GM12878 (cell line): ENCODE results near the gene GBGT1. TPM values are rescaled to one million over a fixed set of nuclear protein-coding genes. Genes with fewer than 3 reads are reported as not detected.

ENCODE experiments used
- ATAC-seq: fragments of 200-7000 bp; cut with Tn5 transposase; 3 replicates; pipeline ENCODE4 v1.9.1; 2020; ENCODE audit warnings: mild to moderate bottlenecking, moderate library complexity
- BruUV-seq: library from RNA; stranded (reverse); fragments of 400-500 nt; replicated peaks from 2 replicates; lab custom pipeline; 2021; lab: Mats Ljungman, UMichigan
- CTCF ChIA-PET: fragments of 300-600 bp; sonication (Branson Sonifier 250); formaldehyde crosslinking; extraction: SDS; loops from one replicate; lab custom pipeline; 2021; ENCODE audit warnings: inconsistent platforms; lab: Yijun Ruan, JAX
- POLR2A ChIA-PET: fragments of 350-600 bp; formaldehyde crosslinking; extraction: SDS; loops from one replicate; lab custom pipeline; 2021; ENCODE audit warnings: inconsistent platforms; lab: Charles Lee
- RAD21 ChIA-PET: fragments of 300-600 bp; sonication (Branson Sonifier 250); formaldehyde crosslinking; loops from one replicate; lab custom pipeline; 2023; ENCODE audit warnings: antibody characterized with exemption; ENCODE audit not compliant: unreplicated experiment; lab: Charles Lee
- SMC1A ChIA-PET: fragments of 300-600 bp; sonication (Branson Sonifier 250); formaldehyde crosslinking; loops from one replicate; lab custom pipeline; 2023; ENCODE audit not compliant: unreplicated experiment, uncharacterized antibody; lab: Charles Lee
- DNase-seq: peaks from one replicate; pipeline ENCODE4 v3.0.0-alpha.2; 2011; ENCODE audit warnings: low read depth, low spot score
- FAIRE-seq: peaks from 3 replicates; lab custom pipeline; 2011; peaks lifted over from hg19 to GRCh38; lab: Jason Lieb, UNC
- H2AFZ ChIP-seq: 2 replicates; pipeline ENCODE4 v1.6.0; 2011; ENCODE audit warnings: low read depth, low read length, control low read depth; ENCODE audit not compliant: control insufficient read depth
- H3K27ac ChIP-seq: 2 replicates; pipeline ENCODE4 v1.5.1; 2011; ENCODE audit warnings: control low read depth; ENCODE audit not compliant: control insufficient read depth, insufficient read depth
- H3K27me3 ChIP-seq, 2 experiments: replicated peaks in 1 of 2; 2 replicates each; pipeline versions ENCODE4 v1.6.0 to v1.6.1; 2011; ENCODE audit warnings: low read length in 1 of 2; ENCODE audit not compliant: control insufficient read depth in 2 of 2, insufficient read depth in 2 of 2
- H3K36me3 ChIP-seq, 2 experiments: 2 replicates each; pipeline ENCODE4 v1.5.1; 2011; ENCODE audit warnings: low read length in 1 of 2; ENCODE audit not compliant: control insufficient read depth in 2 of 2, insufficient read depth in 2 of 2
- H3K4me1 ChIP-seq: 2 replicates; pipeline ENCODE4 v1.6.1; 2011; ENCODE audit warnings: mild to moderate bottlenecking, low read length, moderate library complexity, mixed read lengths; ENCODE audit not compliant: control insufficient read depth, insufficient read depth
- H3K4me2 ChIP-seq: 2 replicates; pipeline ENCODE4 v1.6.0; 2011; ENCODE audit warnings: control low read depth; ENCODE audit not compliant: control insufficient read depth, insufficient read depth
- H3K4me3 ChIP-seq: fragments of 200-600 bp; sonication (generic); 2 replicates; pipeline ENCODE4 v1.5.1; 2016
- H3K79me2 ChIP-seq: 2 replicates; pipeline ENCODE4 v1.6.0; 2011; ENCODE audit warnings: low read length; ENCODE audit not compliant: control insufficient read depth, insufficient read depth
- H3K9ac ChIP-seq: 2 replicates; pipeline ENCODE4 v1.8.0; 2011; ENCODE audit warnings: low read length, control low read depth, mixed read lengths; ENCODE audit not compliant: control insufficient read depth, insufficient read depth
- H3K9me3 ChIP-seq: replicated peaks from 3 replicates; pipeline ENCODE4 v1.5.1; 2011; ENCODE audit warnings: mild to moderate bottlenecking, low read length; ENCODE audit not compliant: control insufficient read depth, insufficient read depth
- H4K20me1 ChIP-seq: 2 replicates; pipeline ENCODE4 v1.6.0; 2011; ENCODE audit not compliant: control insufficient read depth, insufficient read depth
- BMI1 ChIP-seq: fragments of 450-650 bp; IDR thresholded peaks from 2 replicates; pipeline ENCODE4 v1.6.1; 2016; ENCODE audit warnings: mild to moderate bottlenecking, moderate library complexity, borderline replicate concordance
- HCFC1 ChIP-seq: fragments of 150-350 bp; IDR thresholded peaks from 2 replicates; pipeline ENCODE4 v1.6.1; 2014; ENCODE audit warnings: low read length
- MEF2B ChIP-seq: fragments of 450-650 bp; IDR thresholded peaks from 2 replicates; pipeline ENCODE4 v1.6.1; 2018; ENCODE audit warnings: mild to moderate bottlenecking, moderate library complexity; ENCODE audit not compliant: partially characterized antibody, poor library complexity, severe bottlenecking
- NFIC ChIP-seq: IDR thresholded peaks from 2 replicates; pipeline ENCODE4 v1.6.1; 2012; ENCODE audit warnings: low read depth, mild to moderate bottlenecking, inconsistent platforms, low read length, moderate library complexity
- NFXL1 ChIP-seq: fragments of 450-650 bp; IDR thresholded peaks from 2 replicates; pipeline ENCODE4 v1.6.1; 2017; ENCODE audit warnings: antibody characterized with exemption, mild to moderate bottlenecking, borderline replicate concordance
- SP1 ChIP-seq: IDR thresholded peaks from one replicate; pipeline ENCODE4 v1.6.1; 2011; ENCODE audit warnings: low read depth, low read length
- WGBS: methylation state at CpG from one replicate; pipeline ENCODE4 v1.1.6; 2016; ENCODE audit warnings: low lambda C conversion rate; ENCODE audit not compliant: insufficient replicate concordance, insufficient coverage; ENCODE audit errors: missing lambda C conversion rate; 5-methylcytosine and 5-hydroxymethylcytosine counted together
- in situ Hi-C: fragments of 300-500 bp; cut with MboI; formaldehyde crosslinking; loops from 9 replicates; pipeline ENCODE4 v1.14.3; 2018; ENCODE audit warnings: mixed read lengths
- intact Hi-C: fragments of 100-400 bp; cut with micrococcal nuclease; formaldehyde crosslinking; loops from one replicate; pipeline ENCODE4 v1.14.2; 2022; ENCODE audit not compliant: unreplicated experiment
- polyA plus RNA-seq, 11 experiments: library from polyadenylated mRNA; depleted of rRNA in 4 of 11; unstranded in 6 of 11; stranded (reverse) in 5 of 11; fragments of >200 nt; fragmentation: Nextera tagmentation in 4 of 11; fragmentation: Illumina TruSeq in 1 of 11; extraction: Ambion mirVana in 4 of 11; extraction: Trizol in 1 of 11; gene quantifications; 1 replicate in 1 of 11; 2 replicates in 10 of 11; pipeline versions ENCODE4 v1.2.1 to v1.2.3, GENCODE V29; 2011 to 2016; ENCODE audit warnings: inconsistent platforms in 2 of 11, missing spikeins in 2 of 11, low read depth in 1 of 11
- total RNA-seq, 4 experiments: library from RNA; depleted of rRNA in 3 of 4; stranded (reverse); fragments of >200 nt in 3 of 4; fragmentation: Illumina TruSeq in 1 of 4; extraction: Trizol in 1 of 4; gene quantifications; 2 replicates each; pipeline versions ENCODE4 v1.2.1 to v1.2.3, GENCODE V29; 2013 to 2021
- TF ChIP-seq, protein P1 (sequence below): fragments of 450-650 bp; IDR thresholded peaks from 2 replicates; pipeline ENCODE4 v1.6.1; 2017; ENCODE audit warnings: low read depth, mild to moderate bottlenecking, moderate library complexity
- TF ChIP-seq, protein P2 (sequence below): IDR thresholded peaks from 2 replicates; pipeline ENCODE4 v1.6.1; 2012; ENCODE audit warnings: low read depth, low read length, improper control_type of control experiment
- TF ChIP-seq, protein P3 (sequence below): fragments of 450-650 bp; IDR thresholded peaks from 2 replicates; pipeline ENCODE4 v1.6.1; 2017; ENCODE audit warnings: mild to moderate bottlenecking, moderate library complexity

GBGT1 gene
- total and polyA plus RNA-seq, 10 of the 15 experiments (the other 5 are each of a cell fraction or from before 2014, with no cell fraction given), result 0.08 to 1.9 (median 0.49) TPM

DNA sequence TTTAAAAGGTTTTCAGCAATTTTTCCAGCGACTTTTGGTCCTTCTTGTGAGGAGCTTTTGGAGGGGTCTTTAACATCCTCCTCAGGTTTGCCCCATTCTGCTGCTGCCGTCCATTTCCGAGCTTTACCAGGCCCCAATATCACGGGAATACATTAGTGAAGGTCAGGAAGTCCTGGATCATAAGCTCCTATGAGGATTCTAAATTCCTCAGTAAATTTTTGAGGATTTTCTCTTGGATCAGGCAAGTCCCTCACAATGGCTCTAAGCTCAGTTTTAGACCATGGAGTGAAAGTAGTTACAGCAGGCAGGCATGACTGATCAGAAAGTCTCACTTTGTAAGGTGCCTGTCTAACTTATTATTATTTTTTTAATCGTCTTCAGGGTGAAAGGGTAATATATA is 17.2 kb upstream of the GBGT1 start:
- RAD21 ChIA-PET, result interaction anchor here (1.1 kb wide), 1 partner anchor 149 kb away, joined by 3 read pairs; no protein-coding TSS in a partner anchor

More for the DNA sequence above, 17.2 kb upstream of the GBGT1 start:
- H3K27ac ChIP-seq, result no peak overlapping the region
- in situ Hi-C loops, result no loop called here
- no TSS peak for BruUV-seq
- H3K9me3 ChIP-seq, result no peaks in the 10 kb centered on the region
- FAIRE-seq (no peak), ATAC-seq (no peak), DNase-seq (no peak)
- intact Hi-C loops, result loop anchor here (1.0 to 10.0 kb wide), 2 partner anchors 78 to 144 kb away; no protein-coding TSS in a partner anchor
- no peak overlapping the region for H2AFZ ChIP-seq
- TF ChIP-seq, protein P1, sequence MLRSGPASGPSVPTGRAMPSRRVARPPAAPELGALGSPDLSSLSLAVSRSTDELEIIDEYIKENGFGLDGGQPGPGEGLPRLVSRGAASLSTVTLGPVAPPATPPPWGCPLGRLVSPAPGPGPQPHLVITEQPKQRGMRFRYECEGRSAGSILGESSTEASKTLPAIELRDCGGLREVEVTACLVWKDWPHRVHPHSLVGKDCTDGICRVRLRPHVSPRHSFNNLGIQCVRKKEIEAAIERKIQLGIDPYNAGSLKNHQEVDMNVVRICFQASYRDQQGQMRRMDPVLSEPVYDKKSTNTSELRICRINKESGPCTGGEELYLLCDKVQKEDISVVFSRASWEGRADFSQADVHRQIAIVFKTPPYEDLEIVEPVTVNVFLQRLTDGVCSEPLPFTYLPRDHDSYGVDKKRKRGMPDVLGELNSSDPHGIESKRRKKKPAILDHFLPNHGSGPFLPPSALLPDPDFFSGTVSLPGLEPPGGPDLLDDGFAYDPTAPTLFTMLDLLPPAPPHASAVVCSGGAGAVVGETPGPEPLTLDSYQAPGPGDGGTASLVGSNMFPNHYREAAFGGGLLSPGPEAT, result no peak
- TF ChIP-seq BMI1 (no peak), MEF2B (no peak), HCFC1 (no peak), NFIC (no peak), SP1 (no peak), NFXL1 (no peak)
- TF ChIP-seq, protein P2, sequence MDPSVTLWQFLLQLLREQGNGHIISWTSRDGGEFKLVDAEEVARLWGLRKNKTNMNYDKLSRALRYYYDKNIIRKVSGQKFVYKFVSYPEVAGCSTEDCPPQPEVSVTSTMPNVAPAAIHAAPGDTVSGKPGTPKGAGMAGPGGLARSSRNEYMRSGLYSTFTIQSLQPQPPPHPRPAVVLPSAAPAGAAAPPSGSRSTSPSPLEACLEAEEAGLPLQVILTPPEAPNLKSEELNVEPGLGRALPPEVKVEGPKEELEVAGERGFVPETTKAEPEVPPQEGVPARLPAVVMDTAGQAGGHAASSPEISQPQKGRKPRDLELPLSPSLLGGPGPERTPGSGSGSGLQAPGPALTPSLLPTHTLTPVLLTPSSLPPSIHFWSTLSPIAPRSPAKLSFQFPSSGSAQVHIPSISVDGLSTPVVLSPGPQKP, result no peak
- TF ChIP-seq, protein P3, sequence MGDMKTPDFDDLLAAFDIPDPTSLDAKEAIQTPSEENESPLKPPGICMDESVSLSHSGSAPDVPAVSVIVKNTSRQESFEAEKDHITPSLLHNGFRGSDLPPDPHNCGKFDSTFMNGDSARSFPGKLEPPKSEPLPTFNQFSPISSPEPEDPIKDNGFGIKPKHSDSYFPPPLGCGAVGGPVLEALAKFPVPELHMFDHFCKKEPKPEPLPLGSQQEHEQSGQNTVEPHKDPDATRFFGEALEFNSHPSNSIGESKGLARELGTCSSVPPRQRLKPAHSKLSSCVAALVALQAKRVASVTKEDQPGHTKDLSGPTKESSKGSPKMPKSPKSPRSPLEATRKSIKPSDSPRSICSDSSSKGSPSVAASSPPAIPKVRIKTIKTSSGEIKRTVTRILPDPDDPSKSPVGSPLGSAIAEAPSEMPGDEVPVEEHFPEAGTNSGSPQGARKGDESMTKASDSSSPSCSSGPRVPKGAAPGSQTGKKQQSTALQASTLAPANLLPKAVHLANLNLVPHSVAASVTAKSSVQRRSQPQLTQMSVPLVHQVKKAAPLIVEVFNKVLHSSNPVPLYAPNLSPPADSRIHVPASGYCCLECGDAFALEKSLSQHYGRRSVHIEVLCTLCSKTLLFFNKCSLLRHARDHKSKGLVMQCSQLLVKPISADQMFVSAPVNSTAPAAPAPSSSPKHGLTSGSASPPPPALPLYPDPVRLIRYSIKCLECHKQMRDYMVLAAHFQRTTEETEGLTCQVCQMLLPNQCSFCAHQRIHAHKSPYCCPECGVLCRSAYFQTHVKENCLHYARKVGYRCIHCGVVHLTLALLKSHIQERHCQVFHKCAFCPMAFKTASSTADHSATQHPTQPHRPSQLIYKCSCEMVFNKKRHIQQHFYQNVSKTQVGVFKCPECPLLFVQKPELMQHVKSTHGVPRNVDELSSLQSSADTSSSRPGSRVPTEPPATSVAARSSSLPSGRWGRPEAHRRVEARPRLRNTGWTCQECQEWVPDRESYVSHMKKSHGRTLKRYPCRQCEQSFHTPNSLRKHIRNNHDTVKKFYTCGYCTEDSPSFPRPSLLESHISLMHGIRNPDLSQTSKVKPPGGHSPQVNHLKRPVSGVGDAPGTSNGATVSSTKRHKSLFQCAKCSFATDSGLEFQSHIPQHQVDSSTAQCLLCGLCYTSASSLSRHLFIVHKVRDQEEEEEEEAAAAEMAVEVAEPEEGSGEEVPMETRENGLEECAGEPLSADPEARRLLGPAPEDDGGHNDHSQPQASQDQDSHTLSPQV, result no peak
- H3K4me3 ChIP-seq, result no peak overlapping the region
- peaks cover 3 to 4% of the 10 kb centered on the region in 2 experiments; a peak in 3 of 4 replicates for H3K27me3 ChIP-seq
- ChIA-PET CTCF (interaction anchor here (0.5 to 2.2 kb wide), 19 partner anchors 9 to 314 kb away, joined by 3 to 11 read pairs (median 3); no protein-coding TSS in a partner anchor), POLR2A (no interaction called here), SMC1A (interaction anchor here (1.4 kb wide), 1 partner anchor 9 kb away, joined by 7 read pairs; no protein-coding TSS in a partner anchor)
- H3K4me1 ChIP-seq, result no peaks in the 10 kb centered on the region
- H3K79me2 ChIP-seq, result no peaks in the 10 kb centered on the region
- WGBS, result 8% methylated on average over 5 of the region's 5 CpGs
- H3K4me2 ChIP-seq, result no peak overlapping the region
- H4K20me1 ChIP-seq, result no peaks in the 10 kb centered on the region
- no peak overlapping the region for H3K9ac ChIP-seq
- H3K36me3 ChIP-seq, result no peaks in the 10 kb centered on the region
